Activated CD4-positive, alpha-beta T cell treated with anti-CD3 and anti-CD28 coated beads for 4 hours (primary cell): Measurements from ENCODE around the gene FBXO8.
"Not testable (repeated sequence)": the region's sequence is repeated elsewhere in the genome, so short reads cannot be mapped to it uniquely, and the experiment has no call there.

Source experiments
- DNase-seq, 2 donors: peaks; one replicate each; pipeline ENCODE4 v3.0.0-alpha.2; 2020

The FBXO8 gene

GRCh38 chr4:174283507-174284471 lies at the start of gene FBXO8, which contains the start of gene CEP44:
Gene FBXO8 (minus strand): TSS chr4:174283667. CDS start chr4:174263092, 20,575 bp downstream.
Gene CEP44 (plus strand): TSS chr4:174283911. CDS start chr4:174299122, 15,211 bp downstream.
- DNase-seq: peak; percentile 55 to 59

- no peak for DNase-seq
Measured at GRCh38 chr4:174332741-174333493, 49.5 kb upstream of the FBXO8 start.

- no peak for DNase-seq
Measured at GRCh38 chr4:174324725-174325124, 41.3 kb upstream of the FBXO8 start.

DNA sequence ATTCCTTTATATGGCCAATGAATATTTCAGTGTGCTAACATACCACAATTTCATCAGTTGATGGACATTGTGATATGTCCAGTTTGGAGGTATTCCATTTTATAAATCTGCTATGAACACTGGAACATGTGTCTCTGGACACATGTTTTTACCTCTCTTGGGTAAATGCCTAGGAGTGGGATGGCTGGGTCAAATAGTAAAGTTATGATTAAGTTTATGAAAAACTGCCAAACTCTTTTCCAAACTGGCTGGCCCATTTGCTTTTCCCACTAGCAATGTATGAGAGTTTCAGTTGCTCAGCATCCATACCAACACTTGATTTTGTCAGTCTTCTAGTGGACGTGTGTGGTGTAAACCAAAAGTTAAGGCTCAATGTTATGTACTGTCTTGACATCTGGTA lies 40.8 kb upstream of the FBXO8 start:
- no peak for DNase-seq

- DNase-seq: no peak
Measured at GRCh38 chr4:174320494-174321199, 37.2 kb upstream of the FBXO8 start.

DNA sequence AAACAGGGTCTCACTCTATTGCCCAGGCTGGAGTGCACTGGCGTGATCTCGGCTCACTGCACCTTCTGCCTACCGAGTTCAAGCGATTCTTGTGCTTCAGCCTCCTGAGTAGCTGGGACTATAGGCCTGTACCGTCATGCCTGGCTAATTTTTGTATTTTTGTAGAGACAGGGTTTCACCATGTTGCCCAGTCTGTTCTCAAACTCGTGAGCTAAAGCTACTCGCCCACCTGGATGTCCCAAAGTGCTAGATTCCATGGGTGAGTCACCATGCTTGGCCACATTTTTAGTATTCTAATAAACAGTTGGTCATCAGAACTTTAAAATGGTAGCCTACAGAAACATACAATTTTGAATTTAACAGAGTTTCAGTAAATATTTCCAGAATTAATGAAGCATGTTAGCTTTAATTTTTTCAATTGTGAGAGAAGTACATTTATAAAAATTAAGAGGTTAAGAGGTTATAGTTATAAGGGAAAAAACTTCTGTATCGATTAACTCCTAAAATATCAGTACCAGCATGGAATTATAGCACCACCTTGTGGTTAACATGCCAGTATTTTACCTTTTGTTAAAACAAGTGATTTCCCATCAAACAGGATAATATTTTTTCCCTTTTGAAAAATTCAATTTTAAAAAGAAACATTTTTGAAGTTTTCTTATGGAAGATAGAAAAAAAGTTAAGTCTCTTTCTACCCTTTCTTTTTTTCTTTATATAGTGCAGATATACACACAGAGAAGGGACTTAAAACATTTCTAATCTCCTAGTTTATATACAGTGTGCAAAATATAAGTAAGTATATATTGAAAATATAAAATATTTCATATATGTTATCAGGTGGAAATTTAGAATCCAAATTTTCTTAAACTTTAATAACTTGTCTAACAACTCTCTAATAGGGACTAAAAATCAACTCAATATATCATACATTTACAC lies 35.6 kb upstream of the FBXO8 start:
- no peak for DNase-seq

DNA sequence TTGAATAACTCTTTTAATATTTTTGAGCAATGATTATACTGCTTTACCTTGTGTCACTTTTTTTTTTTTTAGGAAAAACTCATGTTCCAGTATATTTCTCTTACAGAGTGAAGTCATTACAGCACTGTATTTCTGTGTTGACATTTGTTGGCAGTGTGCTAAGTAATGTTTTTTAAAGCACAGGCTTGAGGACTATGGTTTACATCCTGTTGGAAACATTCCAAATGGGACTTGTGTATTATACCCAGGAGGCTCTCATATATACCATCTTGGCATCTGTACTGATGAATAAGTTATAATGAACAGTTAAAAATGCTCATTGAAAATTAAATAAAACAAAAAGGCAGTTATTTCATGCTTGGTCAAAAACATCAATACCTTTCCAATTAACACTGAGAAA lies 34.1 kb upstream of the FBXO8 start:
- no peak for DNase-seq

DNA sequence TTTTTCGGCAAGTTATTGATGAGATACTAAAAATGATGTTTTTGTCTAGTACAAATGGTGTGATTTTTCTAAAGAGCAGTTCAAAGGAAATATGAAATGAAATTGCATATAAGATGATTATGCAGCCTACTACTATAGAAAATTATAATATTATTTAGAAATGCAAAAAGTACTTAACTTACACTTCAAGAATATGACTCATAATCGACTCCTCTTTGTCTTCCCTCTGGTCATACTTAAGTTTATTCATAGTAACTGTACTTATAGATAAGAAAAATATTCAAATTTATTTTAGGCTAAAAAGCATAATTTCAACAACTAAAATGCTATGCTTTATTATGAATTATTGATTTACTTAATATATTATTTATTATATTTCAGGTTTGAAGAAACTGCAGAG lies 33.5 kb upstream of the FBXO8 start:
- DNase-seq: no peak

DNA sequence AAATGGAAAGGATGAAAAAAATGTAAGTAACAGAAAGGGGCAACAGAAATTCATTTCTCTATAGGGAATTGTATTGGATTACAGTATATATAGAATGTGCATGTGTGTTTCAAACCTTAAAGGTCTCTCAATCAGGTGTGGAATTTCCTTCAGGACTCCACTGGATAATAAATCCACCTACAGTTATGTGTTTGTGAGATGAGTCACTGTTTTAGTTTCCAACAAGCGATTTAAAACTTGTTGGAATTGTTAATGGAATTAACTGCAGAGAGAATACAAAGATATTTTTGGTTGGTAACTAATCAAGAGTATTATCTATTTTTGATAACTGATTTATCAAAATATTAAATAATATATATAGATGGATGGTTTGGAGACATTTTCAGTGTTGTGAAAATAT lies 33.1 kb upstream of the FBXO8 start:
- DNase-seq: no peak

- DNase-seq: no peak
Measured at GRCh38 chr4:174314770-174315169, 31.3 kb upstream of the FBXO8 start.

DNA sequence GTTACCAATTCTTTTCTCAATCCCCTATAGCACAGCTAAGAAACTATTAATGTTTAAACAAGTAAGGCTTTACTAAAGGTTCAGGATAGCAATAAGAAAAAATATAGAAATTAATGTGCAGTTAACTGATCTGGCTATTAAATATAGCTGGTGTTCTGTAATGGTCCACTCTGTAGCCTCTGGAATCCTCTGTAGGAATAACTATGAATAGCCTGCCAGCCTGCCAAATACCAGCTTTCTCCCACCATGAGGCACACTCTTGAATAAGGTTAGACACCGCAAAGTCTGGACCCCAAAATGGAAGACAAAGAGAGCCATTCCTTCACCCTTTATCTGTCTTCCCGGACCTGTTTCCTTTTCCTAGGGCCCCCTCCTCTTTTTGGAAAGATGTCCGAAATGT lies 30.8 kb upstream of the FBXO8 start:
- no peak for DNase-seq

DNA sequence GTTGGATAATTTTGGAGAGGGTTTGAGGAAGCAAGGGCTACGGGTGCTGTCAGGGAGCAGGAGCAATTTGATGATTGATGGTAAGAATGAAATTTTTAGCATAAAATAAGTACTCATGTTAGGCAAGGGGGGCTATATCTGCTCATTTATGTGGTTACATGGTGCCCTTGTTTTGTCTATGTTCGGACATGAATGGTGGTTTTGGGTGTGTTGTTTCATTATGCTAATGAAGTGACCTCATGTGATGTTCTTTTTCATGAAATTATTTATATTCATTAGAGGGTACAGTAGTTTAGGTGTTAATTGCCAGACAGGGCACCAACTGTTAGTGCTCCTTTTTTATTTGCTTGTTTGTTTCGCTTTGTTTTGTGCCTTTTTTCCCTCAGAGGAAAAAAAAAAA lies 29.5 kb upstream of the FBXO8 start:
- DNase-seq: no peak

DNA sequence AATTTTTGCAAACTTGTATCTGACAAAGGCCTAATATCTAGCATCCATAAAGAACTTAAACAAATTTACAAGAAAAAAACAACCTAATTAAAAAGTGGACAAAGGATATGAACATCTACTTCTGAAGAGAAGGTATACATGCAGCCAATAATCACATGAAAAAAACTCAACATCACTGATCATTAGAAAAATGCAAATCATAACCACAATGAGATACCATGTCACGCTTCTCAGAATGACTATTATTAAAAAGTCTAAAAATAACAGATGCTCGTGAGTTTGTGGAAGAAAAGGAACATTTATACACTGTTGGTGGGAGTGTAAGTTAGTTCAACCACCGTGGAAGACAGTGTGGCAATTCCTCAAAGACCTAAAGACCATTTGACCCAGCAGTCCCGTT lies 24.2 kb upstream of the FBXO8 start:
- DNase-seq: no peak

- no peak for DNase-seq
Measured at GRCh38 chr4:174305961-174306360, 22.5 kb upstream of the FBXO8 start.

- DNase-seq: no peak
Measured at GRCh38 chr4:174304664-174305063, 21.2 kb upstream of the FBXO8 start.

DNA sequence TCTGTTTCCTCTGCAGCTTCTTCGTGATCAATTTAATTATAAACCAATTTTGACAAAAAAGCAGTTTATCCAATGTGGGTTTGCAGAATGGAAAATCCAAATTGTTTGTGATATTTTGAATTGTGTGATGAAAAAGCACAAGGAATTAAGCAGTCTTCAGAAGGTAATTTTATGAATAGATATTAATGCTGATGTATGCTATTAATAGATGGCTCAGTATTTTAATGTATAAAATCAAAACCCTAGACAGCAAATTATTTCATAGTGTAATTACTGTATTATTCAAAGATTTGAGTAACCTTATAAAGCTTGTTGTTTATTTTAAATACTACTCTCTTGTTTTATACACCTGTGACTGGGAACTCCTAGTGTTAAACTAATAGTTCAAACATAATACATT lies 20.2 kb upstream of the FBXO8 start:
- no peak for DNase-seq

GRCh38 chr4:174295142-174295541 lies 11.7 kb upstream of the FBXO8 start:
- DNase-seq: not testable (repeated sequence)

DNA sequence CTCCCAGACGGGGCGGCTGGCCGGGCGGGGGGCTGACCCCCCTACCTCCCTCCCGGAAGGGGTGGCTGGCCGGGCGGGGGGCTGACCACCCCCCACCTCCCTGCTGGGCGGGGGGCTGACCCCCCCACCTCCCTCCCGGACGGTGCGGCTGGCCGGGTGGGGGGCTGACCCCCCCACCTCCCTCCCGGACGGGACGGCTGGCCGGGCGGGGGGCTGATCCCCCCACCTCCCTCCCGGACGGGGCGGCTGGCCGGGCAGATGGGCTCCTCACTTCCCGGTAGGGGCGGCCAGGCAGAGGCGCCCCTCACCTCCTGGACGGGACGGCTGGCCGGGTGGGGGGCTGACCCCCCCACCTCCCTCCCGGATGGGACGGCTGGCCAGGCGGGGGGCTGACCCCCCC lies 11.2 kb upstream of the FBXO8 start:
- not testable (repeated sequence) for DNase-seq

- no peak for DNase-seq
Measured at GRCh38 chr4:174292473-174292872, 9.0 kb upstream of the FBXO8 start.

DNA sequence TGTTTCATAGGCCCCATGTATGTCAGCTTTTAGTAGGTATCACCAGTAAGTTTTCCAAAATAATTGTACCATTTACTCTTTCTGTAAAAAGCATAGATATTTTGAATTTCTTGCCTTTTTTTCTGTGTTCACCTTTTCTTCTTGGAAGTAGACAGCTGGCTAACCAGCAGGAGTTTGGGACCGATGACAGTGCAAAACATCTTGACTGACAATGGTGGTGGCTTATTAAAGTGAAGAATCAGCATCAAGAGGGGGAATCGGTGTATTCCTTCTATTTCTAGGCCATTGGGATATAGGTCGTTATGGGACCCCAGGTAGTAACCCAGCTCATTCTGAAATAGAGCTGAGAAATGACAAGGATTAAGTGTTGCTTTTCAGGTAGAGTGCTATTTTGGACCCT lies 3.4 kb upstream of the FBXO8 start:
- no peak for DNase-seq

GRCh38 chr4:174284487-174284886 lies 1.0 kb upstream of the FBXO8 start:
- DNase-seq: no peak
